BE2C (cell line): ENCODE results near the gene FBLIM1.

Experiments
- DNase-seq: peaks from one replicate; pipeline ENCODE4 v3.0.0-alpha.2; 2020
- H3K27me3 ChIP-seq: fragments of 250-450 bp; sonication (Bioruptor Pico); 2 replicates; pipeline ENCODE4 v1.5.1; 2020; ENCODE audit warnings: mild to moderate bottlenecking
- H3K36me3 ChIP-seq: fragments of 250-450 bp; sonication (Bioruptor Pico); 2 replicates; pipeline ENCODE4 v1.5.1; 2020; ENCODE audit warnings: mild to moderate bottlenecking
- H3K4me1 ChIP-seq: fragments of 250-450 bp; sonication (Bioruptor Pico); 2 replicates; pipeline ENCODE4 v1.5.1; 2020
- H3K4me3 ChIP-seq: 2 replicates; pipeline ENCODE4 v1.5.1; 2011; ENCODE audit warnings: low read depth, low read length
- H3K9me3 ChIP-seq: fragments of 250-450 bp; sonication (Bioruptor Pico); 2 replicates; pipeline ENCODE4 v1.5.1; 2020
- TF ChIP-seq, protein P1 (sequence below): IDR thresholded peaks from 2 replicates; pipeline ENCODE4 v1.5.1; 2012; ENCODE audit warnings: mild to moderate bottlenecking, low read depth, low read length

FBLIM1 gene

DNA sequence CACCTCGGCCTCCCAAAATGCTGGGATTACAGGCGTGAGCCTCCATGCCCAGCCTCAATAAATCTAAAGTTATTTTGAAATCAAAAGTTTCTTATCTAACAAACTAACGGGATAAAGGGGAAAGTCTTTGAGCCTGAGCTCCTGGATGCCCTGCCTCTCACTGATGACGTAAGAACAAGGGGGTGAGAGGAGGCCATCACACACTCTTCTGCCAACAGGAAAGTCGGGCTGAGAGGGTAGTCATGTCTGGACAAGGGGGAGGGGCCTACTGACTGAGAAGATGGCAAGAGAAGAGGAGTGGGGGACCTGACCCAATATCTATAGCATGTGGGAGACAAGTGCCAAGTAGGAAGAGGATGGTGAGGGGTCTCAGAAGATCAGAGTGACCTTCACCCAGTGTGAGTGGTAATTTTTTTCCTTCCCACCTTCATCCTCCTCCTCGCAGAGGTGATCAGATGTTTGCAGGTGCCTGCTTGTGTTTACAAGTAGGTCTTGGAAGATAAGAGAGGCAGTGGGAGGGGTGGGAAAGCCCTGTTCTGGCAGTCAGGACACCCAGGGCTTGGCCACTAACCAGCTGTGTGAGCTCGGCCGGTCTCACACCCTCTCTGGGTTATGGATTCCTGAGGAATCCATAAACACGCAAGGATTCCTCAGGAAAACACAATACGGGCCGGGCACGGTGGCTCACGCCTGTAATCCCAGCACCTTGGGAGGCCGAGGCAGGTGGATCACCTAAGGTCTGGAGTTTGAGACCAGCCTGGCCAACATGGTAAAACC is 39.2 kb downstream of the FBLIM1 start:
- Histone ChIP-seq H3K27me3 (no peaks in the 10 kb centered on the region), H3K4me1 (peaks cover 6% of the 10 kb centered on the region), H3K4me3 (no peak overlapping the region), H3K36me3 (no peaks in the 10 kb centered on the region), H3K9me3 (no peaks in the 10 kb centered on the region)
- TF ChIP-seq, protein P1, sequence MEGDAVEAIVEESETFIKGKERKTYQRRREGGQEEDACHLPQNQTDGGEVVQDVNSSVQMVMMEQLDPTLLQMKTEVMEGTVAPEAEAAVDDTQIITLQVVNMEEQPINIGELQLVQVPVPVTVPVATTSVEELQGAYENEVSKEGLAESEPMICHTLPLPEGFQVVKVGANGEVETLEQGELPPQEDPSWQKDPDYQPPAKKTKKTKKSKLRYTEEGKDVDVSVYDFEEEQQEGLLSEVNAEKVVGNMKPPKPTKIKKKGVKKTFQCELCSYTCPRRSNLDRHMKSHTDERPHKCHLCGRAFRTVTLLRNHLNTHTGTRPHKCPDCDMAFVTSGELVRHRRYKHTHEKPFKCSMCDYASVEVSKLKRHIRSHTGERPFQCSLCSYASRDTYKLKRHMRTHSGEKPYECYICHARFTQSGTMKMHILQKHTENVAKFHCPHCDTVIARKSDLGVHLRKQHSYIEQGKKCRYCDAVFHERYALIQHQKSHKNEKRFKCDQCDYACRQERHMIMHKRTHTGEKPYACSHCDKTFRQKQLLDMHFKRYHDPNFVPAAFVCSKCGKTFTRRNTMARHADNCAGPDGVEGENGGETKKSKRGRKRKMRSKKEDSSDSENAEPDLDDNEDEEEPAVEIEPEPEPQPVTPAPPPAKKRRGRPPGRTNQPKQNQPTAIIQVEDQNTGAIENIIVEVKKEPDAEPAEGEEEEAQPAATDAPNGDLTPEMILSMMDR = no peak
- DNase-seq = no peak

- Histone ChIP-seq H3K4me3 (no peak overlapping the region), H3K27me3 (no peaks in the 10 kb centered on the region), H3K4me1 (peaks cover 6% of the 10 kb centered on the region), H3K9me3 (no peaks in the 10 kb centered on the region), H3K36me3 (no peaks in the 10 kb centered on the region)
- no peak for DNase-seq
- TF ChIP-seq, protein P1 = no peak
Measured at GRCh38 chr1:15799004-15799867, 40.6 kb downstream of the FBLIM1 start.

GRCh38 chr1:15799928-15800835 is 41.6 kb downstream of the FBLIM1 start:
- DNase-seq = peak; percentile 70
- no peaks in the 10 kb centered on the region for H3K36me3 ChIP-seq
- TF ChIP-seq, protein P1 = no peak
- H3K9me3 ChIP-seq = no peaks in the 10 kb centered on the region
- no peaks in the 10 kb centered on the region for H3K27me3 ChIP-seq
- no peak overlapping the region for H3K4me3 ChIP-seq
- H3K4me1 ChIP-seq = peaks cover 6% of the 10 kb centered on the region

- Histone ChIP-seq H3K4me3 (no peak overlapping the region), H3K36me3 (no peaks in the 10 kb centered on the region), H3K27me3 (no peaks in the 10 kb centered on the region), H3K9me3 (no peaks in the 10 kb centered on the region), H3K4me1 (peaks cover 6% of the 10 kb centered on the region)
- no peak for DNase-seq
- TF ChIP-seq, protein P1 = no peak
Measured at GRCh38 chr1:15802234-15802965, 43.8 kb downstream of the FBLIM1 start.

GRCh38 chr1:15803380-15803779 is 44.8 kb downstream of the FBLIM1 start:
- Histone ChIP-seq H3K36me3 (no peaks in the 10 kb centered on the region), H3K4me1 (peaks cover 6% of the 10 kb centered on the region), H3K27me3 (no peaks in the 10 kb centered on the region), H3K9me3 (no peaks in the 10 kb centered on the region), H3K4me3 (no peak overlapping the region)
- TF ChIP-seq, protein P1 = peak; percentile 46
- DNase-seq = peak; percentile 17
